Activated CD4-positive, alpha-beta T cell treated with anti-CD3 and anti-CD28 coated beads, Interleukin-2, amount 50 U/mL, for 4 hours (primary cell): Measurements from ENCODE around the gene ADGRG3.
A peak's percentile ranks its signal among the peaks of the same experiment; 100 is the strongest.

Experiments
- DNase-seq, 2 experiments: peaks; one replicate each; pipeline ENCODE4 v3.0.0-alpha.2; 2020

Gene ADGRG3

GRCh38 chr16:57668263-57668571, at the start of gene ADGRG3:
Gene ADGRG3 (plus strand): TSS chr16:57668306. CDS start chr16:57668348, 42 bp downstream.
- DNase-seq: no peak

- DNase-seq: no peak
Measured at GRCh38 chr16:57619133-57619605, 48.9 kb upstream of the ADGRG3 start.

- no peak for DNase-seq
Measured at GRCh38 chr16:57619606-57620334, 48.3 kb upstream of the ADGRG3 start.

GRCh38 chr16:57620335-57621231, 47.5 kb upstream of the ADGRG3 start:
- DNase-seq: no peak

- no peak for DNase-seq
Measured at GRCh38 chr16:57621521-57622271, 46.4 kb upstream of the ADGRG3 start.

- no peak for DNase-seq
Measured at GRCh38 chr16:57622361-57623250, 45.5 kb upstream of the ADGRG3 start.

- DNase-seq: no peak
Measured at GRCh38 chr16:57623251-57624043, 44.7 kb upstream of the ADGRG3 start.

- DNase-seq: no peak
Measured at GRCh38 chr16:57624044-57624688, 43.9 kb upstream of the ADGRG3 start.

- no peak for DNase-seq
Measured at GRCh38 chr16:57624806-57625500, 43.2 kb upstream of the ADGRG3 start.

- no peak for DNase-seq
Measured at GRCh38 chr16:57626420-57627170, 41.5 kb upstream of the ADGRG3 start.

- DNase-seq: no peak
Measured at GRCh38 chr16:57627184-57627871, 40.8 kb upstream of the ADGRG3 start.

GRCh38 chr16:57628008-57628781, 39.9 kb upstream of the ADGRG3 start, which contains the start of gene ADGRG1:
Gene ADGRG1 (plus strand): TSS chr16:57628630. CDS start chr16:57650288, 21,658 bp downstream.
- DNase-seq: peak; percentile 9 to 26

GRCh38 chr16:57628783-57629293, 39.3 kb upstream of the ADGRG3 start:
- DNase-seq: no peak

GRCh38 chr16:57629516-57630406, 38.3 kb upstream of the ADGRG3 start:
- no peak for DNase-seq

GRCh38 chr16:57630407-57630797, 37.7 kb upstream of the ADGRG3 start:
- no peak for DNase-seq
